HL-60 (cell line): Measurements from ENCODE around the gene NEBL.

ENCODE experiments used
- DNase-seq, 2 experiments: peaks; one replicate each; pipeline ENCODE4 v3.0.0-alpha.2; 2010 to 2020; ENCODE audit warnings: low read depth in 1 of 2, low spot score in 1 of 2
- H3K27ac ChIP-seq: fragments of 250-450 bp; sonication (Bioruptor Pico); replicated peaks from 2 replicates; pipeline ENCODE4 v1.5.1; 2020; ENCODE audit warnings: mild to moderate bottlenecking, moderate library complexity
- H3K27me3 ChIP-seq: fragments of 250-450 bp; sonication (Bioruptor Pico); 2 replicates; pipeline ENCODE4 v1.5.1; 2021; ENCODE audit warnings: mild to moderate bottlenecking, moderate library complexity; ENCODE audit not compliant: insufficient read depth, poor library complexity, severe bottlenecking
- H3K4me3 ChIP-seq: replicated peaks from 2 replicates; pipeline ENCODE4 v1.5.1; 2011; ENCODE audit warnings: mild to moderate bottlenecking, control low read depth, low read length; ENCODE audit not compliant: insufficient read depth
- CTCF ChIP-seq: IDR thresholded peaks from one replicate; pipeline ENCODE4 v1.5.1; 2011; ENCODE audit warnings: low read length, control low read depth, inconsistent platforms; ENCODE audit not compliant: insufficient read depth
- GABPA ChIP-seq: IDR thresholded peaks from 2 replicates; pipeline ENCODE4 v1.6.1; 2012; ENCODE audit warnings: low read depth
- POLR2AphosphoS5 ChIP-seq: IDR thresholded peaks from 2 replicates; pipeline ENCODE4 v1.6.1; 2012; ENCODE audit warnings: low read depth
- REST ChIP-seq: IDR thresholded peaks from 2 replicates; pipeline ENCODE4 v1.6.1; 2012; ENCODE audit warnings: low read depth; ENCODE audit not compliant: insufficient replicate concordance
- SPI1 ChIP-seq: IDR thresholded peaks from 2 replicates; pipeline ENCODE4 v1.6.1; 2012; ENCODE audit warnings: low read depth, mild to moderate bottlenecking, borderline replicate concordance

NEBL gene

GRCh38 chr10:20809631-20810030, 87.5 kb downstream of the NEBL start:
- TF ChIP-seq SPI1 (no peak), GABPA (no peak), REST (no peak), CTCF (no peak), POLR2AphosphoS5 (no peak)
- H3K27me3 ChIP-seq, result no peaks in the 10 kb centered on the region
- no peak for DNase-seq
- no peak overlapping the region for H3K27ac ChIP-seq
- no peak overlapping the region for H3K4me3 ChIP-seq

- no peak overlapping the region for H3K27ac ChIP-seq
- DNase-seq, result no peak
- no peaks in the 10 kb centered on the region for H3K27me3 ChIP-seq
- TF ChIP-seq GABPA, result no peak
- TF ChIP-seq SPI1, result no peak
- no peak for TF ChIP-seq CTCF
- TF ChIP-seq POLR2AphosphoS5, result no peak
- no peak for TF ChIP-seq REST
- H3K4me3 ChIP-seq, result no peak overlapping the region
Measured at GRCh38 chr10:20806487-20806886, 90.6 kb downstream of the NEBL start.

GRCh38 chr10:20797290-20797689, 99.8 kb downstream of the NEBL start:
- DNase-seq, result no peak
- TF ChIP-seq POLR2AphosphoS5 (no peak), REST (no peak), CTCF (no peak), GABPA (no peak), SPI1 (no peak)
- Histone ChIP-seq H3K27ac (no peak overlapping the region), H3K4me3 (no peak overlapping the region), H3K27me3 (no peaks in the 10 kb centered on the region)
